Measurements from ENCODE around the gene STXBP5. TPM values are rescaled to one million over a fixed set of nuclear protein-coding genes. Genes with fewer than 3 reads are reported as not detected.

STXBP5 gene
- polyA plus RNA-seq, 4 donors = 12.4 to 16.9 (median 13.7) TPM

DNA sequence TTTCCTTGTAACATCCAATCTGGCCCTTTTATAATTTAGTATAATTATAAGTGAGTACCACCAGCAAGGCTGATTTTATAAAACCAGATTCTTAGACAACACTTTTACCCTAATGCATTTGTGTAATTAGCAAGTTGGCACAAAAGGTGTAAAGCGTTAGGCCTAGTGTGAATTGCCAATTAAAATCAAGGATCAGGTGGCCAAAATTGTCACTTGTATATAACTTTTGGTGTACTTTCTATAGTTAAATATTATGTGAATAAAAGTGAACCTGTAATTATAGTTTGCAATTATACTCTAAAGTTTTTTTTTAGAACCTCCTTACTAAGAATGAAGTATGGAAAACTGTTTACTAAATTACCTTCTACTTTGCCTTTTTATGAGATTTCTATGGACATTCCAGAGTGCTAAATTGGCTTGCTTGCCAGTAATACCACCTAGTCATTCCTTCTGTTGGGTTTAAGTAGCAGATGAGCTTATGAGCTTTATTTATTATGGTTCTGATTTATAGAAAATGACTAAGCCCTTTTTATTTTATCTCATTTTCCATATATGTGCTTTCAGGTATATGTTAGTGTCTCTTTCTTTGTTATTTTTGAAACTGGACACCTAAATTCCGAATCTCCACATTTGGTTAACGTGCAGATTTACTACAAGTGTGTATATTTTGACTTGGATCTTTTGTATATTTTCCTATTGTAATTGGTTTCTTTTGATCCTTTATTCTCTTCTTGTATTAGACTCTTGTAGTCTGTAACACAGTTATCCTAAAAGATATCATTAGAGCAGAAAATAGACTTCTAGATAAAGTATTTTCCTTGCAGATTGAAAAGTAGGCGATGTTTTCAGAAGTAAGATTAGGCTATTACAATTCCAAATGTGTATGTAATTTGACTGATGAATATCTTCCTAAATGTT is 3.9 kb downstream of the STXBP5 start:
- no peak for DNase-seq (ENCODE audit: low read depth in 4 of 4, low spot score in 3 of 4)

DNA sequence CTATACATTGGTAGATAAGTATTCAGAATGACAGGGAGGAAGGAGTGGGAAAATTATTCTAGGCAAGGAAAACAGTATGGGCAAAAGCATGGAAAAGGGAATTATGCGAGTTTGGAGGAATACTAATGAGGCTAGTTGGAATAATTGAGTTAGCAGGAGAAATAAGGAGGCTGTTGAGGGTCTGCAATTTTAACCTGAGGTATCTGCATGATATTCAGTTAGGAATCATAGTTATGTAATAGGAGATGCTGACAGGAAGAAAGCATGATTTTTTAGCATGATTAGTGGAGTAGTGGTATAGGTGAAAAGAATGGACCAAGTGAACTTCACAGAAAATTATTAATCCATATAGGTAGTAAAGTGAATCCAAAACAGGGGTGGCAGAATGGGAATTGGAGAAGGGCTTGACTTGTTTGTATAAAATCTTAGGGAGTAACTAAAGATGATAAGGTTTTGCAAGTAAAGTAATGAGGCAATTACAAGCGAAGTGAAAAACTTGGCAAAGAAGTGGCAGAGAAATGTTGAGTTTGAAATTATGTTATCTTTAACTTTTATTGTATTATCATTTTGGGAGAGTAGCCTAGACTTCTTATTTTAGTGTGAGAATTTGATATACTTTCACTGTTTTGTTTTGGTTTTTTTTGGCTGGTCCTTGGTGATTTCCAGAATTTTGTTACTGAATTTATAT is 5.7 kb downstream of the STXBP5 start:
- DNase-seq (ENCODE audit: low read depth in 4 of 4, low spot score in 3 of 4) = no peak

DNA sequence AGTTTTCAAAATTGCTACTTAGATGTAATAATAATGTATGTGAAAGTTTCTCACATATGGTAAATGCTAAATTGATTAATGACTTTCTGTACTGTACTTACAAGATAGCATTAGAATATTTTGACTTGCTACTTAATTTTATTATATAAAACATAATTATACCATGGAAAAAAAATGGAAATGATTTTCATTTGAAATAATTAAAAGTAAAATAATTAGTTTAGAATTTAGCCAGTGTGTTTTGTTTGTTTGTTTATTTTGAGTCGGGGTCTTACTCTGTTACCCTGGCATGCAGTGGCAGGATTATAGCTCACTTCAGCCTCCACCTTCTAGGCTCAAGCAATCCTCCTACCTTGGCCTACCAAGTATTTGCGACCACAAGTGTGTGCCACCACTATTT is 7.1 kb downstream of the STXBP5 start:
- no peak for DNase-seq (ENCODE audit: low read depth in 4 of 4, low spot score in 3 of 4)

DNA sequence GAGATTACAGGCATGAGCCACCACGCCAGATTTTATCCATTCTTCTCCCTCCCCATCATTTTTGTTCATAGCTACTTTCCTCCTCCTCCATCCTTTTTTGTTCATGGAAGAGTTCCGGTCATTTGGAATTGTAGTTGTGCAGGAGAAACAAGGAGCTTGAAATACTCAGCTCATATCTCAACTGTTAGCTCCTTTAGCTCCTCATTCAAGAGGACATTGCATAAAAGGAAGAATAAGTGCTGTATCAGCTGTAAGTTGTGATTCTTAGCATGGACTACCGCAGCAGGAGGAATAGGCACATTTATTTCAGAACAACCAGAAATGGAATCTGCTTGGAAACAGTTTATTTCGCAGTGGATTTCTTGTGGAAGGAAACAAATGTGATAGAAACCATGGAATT is 7.6 kb downstream of the STXBP5 start:
- DNase-seq (ENCODE audit: low read depth in 4 of 4, low spot score in 3 of 4) = no peak

DNA sequence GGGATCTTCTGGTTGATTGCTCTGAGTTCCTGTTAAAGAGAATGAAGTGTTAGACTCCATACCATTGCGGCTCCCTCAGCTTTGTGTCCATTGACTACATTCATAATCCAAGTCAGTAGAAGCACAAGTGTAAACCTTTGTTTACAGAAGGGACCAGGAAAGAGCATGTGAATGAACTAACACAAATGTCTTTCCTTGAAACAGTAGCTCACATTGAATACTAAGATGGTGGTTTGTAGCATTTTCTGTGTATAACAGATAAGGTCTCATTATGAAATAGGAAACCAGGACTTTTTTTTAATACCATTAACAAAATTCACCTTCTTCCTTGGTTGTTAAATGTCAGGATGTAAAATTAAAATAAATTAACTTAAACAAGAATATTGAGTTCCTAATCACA is 8.4 kb downstream of the STXBP5 start:
- DNase-seq (ENCODE audit: low read depth in 4 of 4, low spot score in 3 of 4) = no peak

DNA sequence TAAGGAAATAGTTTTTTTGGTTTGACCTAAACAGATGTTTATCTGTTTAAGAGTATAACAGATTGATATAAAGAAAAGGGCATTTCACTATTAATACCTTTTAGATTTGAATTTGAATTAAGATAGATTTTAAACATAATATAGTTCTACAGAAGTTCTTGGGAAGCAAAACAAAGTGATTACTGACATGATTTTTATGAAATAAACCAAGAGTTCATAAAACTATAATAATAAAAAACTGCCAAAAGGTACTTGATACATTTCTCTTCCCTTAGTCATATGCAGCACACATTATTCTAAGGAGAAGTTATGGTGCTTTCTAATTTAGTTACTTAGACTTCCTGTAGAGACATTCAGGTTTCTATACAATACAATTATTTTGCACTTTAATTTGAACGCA is 9.6 kb downstream of the STXBP5 start:
- DNase-seq (ENCODE audit: low read depth in 4 of 4, low spot score in 3 of 4) = no peak

DNA sequence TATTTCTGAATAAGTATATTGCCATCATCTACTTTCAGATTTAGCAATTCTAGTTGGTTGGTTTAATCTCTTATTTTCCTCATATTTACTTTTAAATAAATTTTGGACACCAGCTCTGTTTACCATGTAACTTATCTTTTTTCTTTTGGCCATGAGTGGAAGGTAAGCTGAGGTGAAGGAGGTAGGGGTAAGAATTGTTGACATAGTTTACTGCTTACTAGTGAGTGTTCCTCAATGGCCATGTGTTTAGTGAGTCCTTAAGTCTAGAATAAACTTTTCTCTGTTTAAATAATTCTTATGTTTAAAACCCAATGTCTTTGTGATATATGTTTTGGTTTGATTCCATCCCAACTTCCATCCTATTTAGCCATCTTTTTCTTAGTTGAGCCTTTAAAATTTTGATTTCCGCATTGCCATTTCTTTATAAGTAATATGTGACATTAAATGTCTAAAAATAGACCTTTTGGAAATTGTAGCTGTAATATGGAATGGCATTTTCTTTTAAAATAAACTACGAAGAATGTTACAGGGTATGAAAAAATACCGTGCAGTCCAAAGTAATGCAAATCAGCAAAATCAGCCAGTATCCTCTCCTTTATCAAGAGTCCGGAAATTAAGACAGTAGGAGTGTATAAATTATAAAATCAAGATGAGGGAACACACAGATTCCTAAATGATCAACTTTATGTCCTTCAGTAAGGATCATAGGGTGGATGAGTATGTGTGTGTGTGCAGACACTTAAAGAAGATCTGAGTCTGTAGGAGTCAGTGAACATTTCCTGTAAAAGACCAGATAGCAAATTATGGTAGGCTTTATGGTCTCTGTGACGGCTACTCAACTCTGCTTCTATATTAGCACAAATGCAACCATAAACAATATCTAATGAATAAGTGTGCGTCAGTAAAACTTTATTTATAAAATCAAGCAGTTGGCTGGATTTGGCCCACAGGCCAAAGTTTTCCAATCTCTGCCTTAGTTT is 10.3 kb downstream of the STXBP5 start:
- no peak for DNase-seq (ENCODE audit: low read depth in 4 of 4, low spot score in 3 of 4)

DNA sequence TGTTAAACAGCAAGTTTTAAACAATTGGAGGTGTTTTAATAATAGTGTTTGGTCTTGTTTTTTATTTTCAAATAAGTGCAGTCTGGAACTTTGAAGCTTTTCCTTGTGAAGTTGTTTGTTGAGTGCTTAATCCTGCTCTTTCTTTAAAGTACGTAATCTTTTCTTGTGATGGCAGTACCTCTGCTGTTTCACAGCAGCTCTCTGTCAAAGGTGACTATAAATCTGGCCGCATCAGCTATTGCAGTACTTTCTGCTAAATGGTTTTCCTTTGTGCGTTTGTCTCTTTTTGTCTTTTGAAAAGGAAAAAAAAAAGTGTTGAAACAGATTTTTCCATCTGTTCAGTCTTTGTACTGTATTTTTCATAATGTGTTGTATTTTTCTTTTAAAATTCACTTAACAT is 12.7 kb downstream of the STXBP5 start:
- no peak for DNase-seq (ENCODE audit: low read depth in 4 of 4, low spot score in 3 of 4)

DNA sequence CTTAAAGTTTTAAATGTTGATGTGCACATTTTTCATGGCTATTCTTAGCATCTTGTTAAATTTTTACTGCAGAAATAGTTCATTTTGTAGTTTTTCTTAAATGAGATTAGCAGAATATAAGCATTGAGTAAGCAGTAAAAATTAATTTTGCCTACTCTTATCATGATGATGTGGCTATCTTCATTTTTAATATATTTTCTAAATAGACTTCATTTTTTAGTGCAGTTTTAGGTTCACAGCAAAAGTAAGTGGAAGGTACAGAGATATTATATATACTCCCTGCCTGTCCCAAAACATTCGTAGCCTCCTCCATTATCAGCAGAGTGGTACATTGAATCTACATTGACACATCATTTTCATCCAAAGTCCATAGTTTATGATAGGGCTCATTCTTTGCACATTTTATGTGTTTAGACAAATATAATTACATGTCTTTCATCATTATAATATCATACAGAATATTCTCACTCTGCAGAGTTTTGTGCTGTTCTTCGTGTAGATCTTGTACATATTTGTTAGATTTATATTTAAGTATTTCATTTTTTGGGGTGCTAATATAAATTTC is 13.7 kb downstream of the STXBP5 start:
- no peak for DNase-seq (ENCODE audit: low read depth in 4 of 4, low spot score in 3 of 4)

DNA sequence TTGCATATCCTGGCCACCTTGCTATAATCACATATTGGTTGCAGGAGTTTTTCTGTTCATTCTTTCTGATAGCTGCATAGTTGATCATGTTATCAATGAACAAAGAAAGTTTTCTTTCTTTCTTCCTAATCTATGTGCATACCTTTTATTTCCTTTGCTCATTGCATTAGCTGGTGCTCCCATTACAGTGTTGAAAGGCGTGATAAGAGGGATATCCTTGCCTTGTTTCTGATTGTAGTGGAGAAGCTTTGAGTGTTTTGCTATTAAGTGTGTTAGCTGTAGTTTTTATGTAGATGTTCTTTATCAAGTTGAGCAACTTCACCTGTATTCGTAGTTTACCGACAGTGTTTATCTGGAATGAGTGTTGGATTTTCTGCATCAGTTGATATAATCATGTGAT is 14.6 kb downstream of the STXBP5 start:
- no peak for DNase-seq (ENCODE audit: low read depth in 4 of 4, low spot score in 3 of 4)

DNA sequence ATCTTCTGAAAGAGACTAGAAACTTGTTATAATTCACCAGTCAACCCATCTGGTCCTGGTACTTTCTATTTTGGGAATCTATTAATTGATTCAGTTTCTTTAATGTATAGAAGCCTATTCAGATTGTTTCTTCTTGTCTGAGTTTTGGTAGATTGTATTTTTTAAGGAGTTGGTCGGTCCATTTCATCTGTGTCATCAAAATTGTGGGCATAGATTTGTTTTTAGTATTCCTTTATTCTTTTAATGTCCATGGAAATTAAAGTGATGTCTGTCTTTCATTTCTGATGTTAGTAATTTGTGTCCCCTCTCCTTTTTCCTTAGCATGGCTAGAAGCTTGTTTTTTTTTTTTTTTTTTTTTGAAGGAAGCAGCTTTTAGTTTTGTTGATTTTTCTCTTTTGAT is 15.2 kb downstream of the STXBP5 start:
- no peak for DNase-seq (ENCODE audit: low read depth in 4 of 4, low spot score in 3 of 4)

DNA sequence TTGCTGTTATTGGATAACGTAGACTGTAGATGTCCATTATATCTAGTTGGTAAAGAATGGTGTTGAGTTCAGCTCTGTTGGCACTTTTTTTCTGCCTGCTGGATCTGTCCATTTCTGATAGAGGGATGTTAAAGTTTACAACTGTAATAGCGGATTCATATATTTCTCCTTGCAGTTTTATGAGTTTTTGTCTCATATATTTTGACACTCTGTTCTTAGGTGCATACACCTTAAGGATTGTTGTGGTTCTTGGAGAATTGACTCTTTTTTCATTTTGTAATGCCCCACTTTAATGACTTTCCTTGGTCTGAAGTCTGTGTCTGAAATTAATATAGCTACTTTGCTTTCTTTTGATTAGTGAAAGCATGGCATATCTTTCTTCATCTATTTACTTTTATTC is 16.1 kb downstream of the STXBP5 start:
- DNase-seq (ENCODE audit: low read depth in 4 of 4, low spot score in 3 of 4) = no peak

DNA sequence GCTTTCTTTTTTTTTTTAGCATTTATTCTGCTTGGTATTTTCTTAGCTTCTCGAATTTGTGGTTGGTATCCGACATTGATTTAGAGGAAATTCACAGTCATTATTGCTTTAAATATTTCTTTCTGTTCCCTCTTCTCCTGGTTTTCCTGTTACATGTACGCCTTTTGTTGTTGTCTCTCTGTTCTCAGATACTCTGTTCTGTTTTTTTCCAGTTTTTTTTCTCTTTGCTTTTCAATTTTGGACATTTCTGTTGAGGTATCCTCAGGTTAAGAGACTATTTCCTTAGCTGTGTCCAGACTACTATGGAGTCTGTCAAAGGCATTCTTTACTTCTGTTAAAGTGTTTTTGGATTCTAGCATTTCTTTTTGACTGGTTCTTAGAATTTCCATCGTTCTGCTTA is 17.5 kb downstream of the STXBP5 start:
- no peak for DNase-seq (ENCODE audit: low read depth in 4 of 4, low spot score in 3 of 4)

DNA sequence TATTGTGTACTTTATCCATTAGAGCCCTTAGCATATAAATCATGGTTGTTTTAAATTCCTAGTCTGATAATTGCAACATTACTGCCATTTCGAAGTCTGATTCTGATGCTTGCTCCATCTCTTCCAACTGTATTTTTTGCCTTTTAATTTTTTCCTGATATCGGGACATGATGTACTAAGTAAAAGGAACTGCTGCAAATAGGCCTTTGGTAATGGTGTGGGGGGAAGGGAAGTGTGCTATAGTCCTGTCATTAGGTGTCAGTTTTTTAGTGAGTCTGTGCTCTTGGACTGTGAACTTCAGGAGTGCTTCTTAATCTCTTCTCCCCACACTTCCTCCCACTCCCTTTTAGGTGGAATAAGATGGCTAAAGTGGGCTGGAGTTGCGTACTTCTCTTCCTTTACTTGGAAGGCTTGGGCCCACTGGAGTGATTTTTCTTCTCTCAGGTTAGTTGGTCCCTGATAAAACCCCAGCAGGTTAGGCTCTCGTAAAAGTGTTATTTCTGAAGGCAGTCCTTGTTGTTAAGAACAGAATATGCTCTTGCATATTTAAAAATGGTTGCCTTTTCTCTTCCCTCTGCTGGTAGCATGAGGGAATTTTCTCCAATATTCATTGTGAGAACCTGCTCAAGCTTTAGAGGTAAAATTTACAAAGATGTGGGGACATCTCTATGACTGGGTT is 18.1 kb downstream of the STXBP5 start:
- no peak for DNase-seq (ENCODE audit: low read depth in 4 of 4, low spot score in 3 of 4)

DNA sequence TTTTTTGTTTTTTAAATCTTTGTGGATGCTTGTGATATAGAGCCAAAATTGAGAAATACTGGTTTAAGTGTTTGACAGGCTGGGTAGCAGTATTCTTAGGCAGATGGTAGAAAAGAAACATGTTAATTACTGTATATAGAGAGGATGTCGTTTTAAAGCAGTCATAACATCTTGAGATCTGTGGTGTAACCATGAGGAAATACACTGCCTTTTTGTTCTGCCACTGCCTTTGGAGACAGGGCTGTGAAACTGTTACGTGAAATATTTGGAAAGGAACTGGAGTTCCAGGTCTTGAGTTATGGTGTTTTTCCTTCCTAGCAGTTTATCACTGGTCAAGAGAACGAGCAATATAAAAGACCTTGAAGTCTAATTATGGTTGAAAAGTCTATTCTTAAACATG is 19.5 kb downstream of the STXBP5 start:
- DNase-seq (ENCODE audit: low read depth in 4 of 4, low spot score in 3 of 4) = no peak

DNA sequence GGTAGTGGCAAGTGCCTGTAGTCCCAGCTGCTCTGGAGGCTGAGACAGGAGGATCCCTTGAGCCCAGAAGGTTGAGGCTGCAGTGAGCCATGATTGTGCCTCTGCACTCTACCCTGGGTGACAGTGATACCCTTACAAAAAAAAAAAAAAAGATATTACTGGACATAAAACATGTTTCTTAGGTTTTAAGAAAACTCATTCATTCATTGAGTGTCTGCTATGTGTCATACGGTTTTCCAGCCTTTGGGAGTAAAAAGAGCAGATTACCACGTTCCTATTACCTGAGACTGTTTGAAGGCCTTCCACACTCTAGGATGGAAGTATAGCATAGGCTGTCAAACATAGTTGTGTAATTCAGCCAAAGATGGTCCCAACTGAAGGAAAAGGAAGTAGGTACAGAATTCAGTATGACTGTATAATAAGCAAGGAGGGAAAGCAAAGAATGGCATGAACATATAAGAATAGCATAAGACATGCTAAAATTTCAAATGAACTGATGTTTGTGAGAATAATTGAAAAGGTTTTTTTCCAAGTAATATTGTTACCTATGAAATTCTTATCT is 22.0 kb downstream of the STXBP5 start:
- DNase-seq (ENCODE audit: low read depth in 4 of 4, low spot score in 3 of 4) = no peak

DNA sequence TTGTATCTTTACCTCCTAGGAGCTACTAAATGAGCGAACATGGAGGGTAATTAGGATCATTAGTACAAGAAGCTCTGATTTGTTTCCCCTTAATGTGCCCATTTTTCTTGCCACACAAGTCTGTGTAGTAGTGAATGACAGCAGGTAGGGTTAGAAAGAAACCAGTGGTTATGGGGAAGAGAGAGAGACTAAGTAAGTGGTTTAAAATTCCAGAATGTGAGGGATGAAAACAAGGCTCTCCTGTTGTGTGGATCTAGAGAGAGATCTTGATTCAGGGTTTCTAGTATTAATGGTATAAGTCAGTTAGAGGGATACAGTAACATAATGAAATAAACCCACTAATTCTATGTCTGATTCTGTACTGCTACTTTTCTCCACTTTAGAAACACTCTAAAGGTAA is 22.7 kb downstream of the STXBP5 start:
- DNase-seq (ENCODE audit: low read depth in 4 of 4, low spot score in 3 of 4) = no peak

DNA sequence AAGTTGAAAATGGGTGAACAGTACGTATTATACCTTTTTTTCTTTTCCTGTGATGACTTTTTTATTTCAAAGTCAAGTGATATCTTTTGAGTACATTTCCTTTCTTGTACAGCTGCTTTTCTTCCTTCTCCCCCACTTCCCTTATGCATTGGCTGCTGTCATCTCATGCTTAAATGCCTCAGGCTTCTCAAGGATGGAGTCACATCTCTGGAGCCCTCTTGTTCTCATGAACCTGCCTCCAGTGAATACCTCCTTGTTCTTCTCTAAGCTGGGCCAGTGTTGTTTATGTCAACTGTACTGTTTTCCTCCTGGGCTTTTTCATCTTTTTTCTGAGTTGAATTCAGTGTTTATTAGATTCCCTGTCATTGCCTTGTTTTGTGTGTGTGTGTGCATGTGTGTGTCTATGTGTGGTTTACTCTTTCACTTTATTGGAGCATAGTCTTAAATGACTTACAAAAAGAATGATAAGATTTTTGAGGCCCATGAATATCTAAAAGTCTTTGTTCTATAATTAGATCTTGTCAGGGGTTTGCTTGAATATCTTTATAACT is 23.6 kb downstream of the STXBP5 start:
- DNase-seq (ENCODE audit: low read depth in 4 of 4, low spot score in 3 of 4) = no peak

DNA sequence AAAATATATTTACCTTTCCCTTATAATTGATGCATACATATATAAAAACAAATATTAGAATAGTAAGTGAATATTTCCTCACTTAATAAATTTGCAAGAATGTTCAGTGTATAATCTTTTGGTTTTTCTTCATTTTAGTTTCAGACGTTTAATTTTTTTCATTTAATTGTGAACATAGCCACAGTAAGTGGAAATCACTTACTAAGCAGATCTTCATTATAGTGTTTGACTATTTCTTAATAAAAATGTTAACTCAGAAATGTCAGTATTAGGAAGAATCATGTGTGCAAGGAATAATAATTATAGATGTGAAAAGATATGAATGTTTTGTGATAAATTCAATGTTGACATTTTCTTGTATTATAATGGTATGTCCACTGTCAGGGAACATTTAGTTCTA is 27.4 kb downstream of the STXBP5 start:
- no peak for DNase-seq (ENCODE audit: low read depth in 4 of 4, low spot score in 3 of 4)

All from right renal pelvis (tissue), 4 donors.